Subcutaneous abdominal adipose tissue (tissue), 5 donors: ENCODE results near the gene CBFA2T3.
A peak's percentile ranks its signal among the peaks of the same experiment; 100 is the strongest.

Experiments
- H3K27ac ChIP-seq: one replicate; pipeline ENCODE4 v1.7.0; 2013; ENCODE audit warnings: low read depth, mild to moderate bottlenecking, inconsistent platforms, low read length, moderate library complexity
- H3K27me3 ChIP-seq, 5 donors: one replicate each; pipeline ENCODE4 v1.7.0; 2013; ENCODE audit warnings: low read length in 5 of 5, inconsistent platforms in 1 of 5; ENCODE audit not compliant: control insufficient read depth in 5 of 5, insufficient read depth in 4 of 5
- H3K36me3 ChIP-seq, 5 donors: one replicate each; pipeline ENCODE4 v1.7.0; 2013; ENCODE audit warnings: low read length in 5 of 5; ENCODE audit not compliant: control insufficient read depth in 5 of 5, insufficient read depth in 5 of 5
- H3K4me1 ChIP-seq, 5 donors: one replicate each; pipeline ENCODE4 v1.7.0; 2013; ENCODE audit warnings: low read length in 5 of 5, mild to moderate bottlenecking in 3 of 5, moderate library complexity in 1 of 5; ENCODE audit not compliant: control insufficient read depth in 5 of 5, insufficient read depth in 5 of 5
- H3K4me3 ChIP-seq, 5 donors: one replicate each; pipeline ENCODE4 v1.7.0; 2013; ENCODE audit warnings: low read length in 5 of 5, low read depth in 1 of 5
- H3K9ac ChIP-seq, 5 donors: one replicate each; pipeline ENCODE4 v1.7.0; 2013; ENCODE audit warnings: low read length in 5 of 5, mild to moderate bottlenecking in 4 of 5, moderate library complexity in 3 of 5
- H3K9me3 ChIP-seq, 5 donors: one replicate each; pipeline ENCODE4 v1.7.0; 2013; ENCODE audit warnings: low read length in 5 of 5; ENCODE audit not compliant: control insufficient read depth in 5 of 5
- donor health status: healthy.
- donor health status: healthy.
- donor health status: healthy.
- donor health status: healthy.
- donor health status: healthy.

CBFA2T3 gene

GRCh38 chr16:88970050-88970449 lies 7.0 kb downstream of the CBFA2T3 start:
- no peaks in the 10 kb centered on the region for H3K9me3 ChIP-seq
- H3K27me3 ChIP-seq, result peaks cover 22 to 71% (median 52%) of the 10 kb centered on the region in 5 donors
- no peak overlapping the region for H3K4me3 ChIP-seq

GRCh38 chr16:88969361-88969831 lies 7.6 kb downstream of the CBFA2T3 start:
- no peak overlapping the region for H3K9ac ChIP-seq
- peaks cover 0 to 41% (median 25%) of the 10 kb centered on the region in 5 donors for H3K4me1 ChIP-seq
- peaks cover 21 to 69% (median 48%) of the 10 kb centered on the region in 5 donors for H3K27me3 ChIP-seq
- no peaks in the 10 kb centered on the region for H3K9me3 ChIP-seq
- no peak overlapping the region for H3K27ac ChIP-seq
- no peak overlapping the region for H3K4me3 ChIP-seq
- H3K36me3 ChIP-seq, result no peaks in the 10 kb centered on the region

More at GRCh38 chr16:88970050-88970449, 7.0 kb downstream of the CBFA2T3 start:
- Histone ChIP-seq H3K27ac (no peak overlapping the region), H3K36me3 (no peaks in the 10 kb centered on the region), H3K9ac (no peak overlapping the region), H3K4me1 (peaks cover 0 to 43% (median 27%) of the 10 kb centered on the region in 5 donors)

- Histone ChIP-seq H3K9me3 (no peaks in the 10 kb centered on the region), H3K36me3 (no peaks in the 10 kb centered on the region), H3K4me1 (peaks cover 0 to 41% (median 25%) of the 10 kb centered on the region in 5 donors), H3K4me3 (no peak overlapping the region), H3K9ac (no peak overlapping the region), H3K27me3 (peaks cover 16 to 62% (median 47%) of the 10 kb centered on the region in 5 donors), H3K27ac (no peak overlapping the region)
Measured at GRCh38 chr16:88968589-88969280, 8.3 kb downstream of the CBFA2T3 start.

- Histone ChIP-seq H3K27ac (no peak overlapping the region), H3K9ac (peak overlapping the region in 1 of 5 donors; percentile 11), H3K4me1 (peaks cover 0 to 36% (median 25%) of the 10 kb centered on the region in 5 donors), H3K27me3 (peaks cover 16 to 55% (median 43%) of the 10 kb centered on the region in 5 donors), H3K9me3 (no peaks in the 10 kb centered on the region), H3K4me3 (peak overlapping the region in 1 of 5 donors; percentile 6), H3K36me3 (no peaks in the 10 kb centered on the region)
Measured at GRCh38 chr16:88967830-88968588, 9.0 kb downstream of the CBFA2T3 start.

GRCh38 chr16:88966986-88967829 lies 9.8 kb downstream of the CBFA2T3 start:
- Histone ChIP-seq H3K27me3 (peaks cover 16 to 47% (median 35%) of the 10 kb centered on the region in 5 donors), H3K4me1 (peaks cover 0 to 28% (median 18%) of the 10 kb centered on the region in 5 donors), H3K9me3 (no peaks in the 10 kb centered on the region), H3K27ac (no peak overlapping the region), H3K9ac (peak overlapping the region in 1 of 5 donors; percentile 11), H3K4me3 (no peak overlapping the region), H3K36me3 (no peaks in the 10 kb centered on the region)

- peaks cover 0 to 21% (median 16%) of the 10 kb centered on the region in 5 donors for H3K4me1 ChIP-seq
- no peak overlapping the region for H3K27ac ChIP-seq
- no peak overlapping the region for H3K9ac ChIP-seq
- no peak overlapping the region for H3K4me3 ChIP-seq
- H3K36me3 ChIP-seq, result no peaks in the 10 kb centered on the region
- peaks cover 16 to 44% (median 33%) of the 10 kb centered on the region in 5 donors for H3K27me3 ChIP-seq
- H3K9me3 ChIP-seq, result no peaks in the 10 kb centered on the region
Measured at GRCh38 chr16:88965826-88966480, 11.1 kb downstream of the CBFA2T3 start.

GRCh38 chr16:88965411-88965810 lies 11.6 kb downstream of the CBFA2T3 start:
- Histone ChIP-seq H3K9ac (no peak overlapping the region), H3K36me3 (no peaks in the 10 kb centered on the region), H3K9me3 (peaks cover 0 to 4% (median 2%) of the 10 kb centered on the region in 5 donors), H3K4me3 (no peak overlapping the region), H3K27ac (no peak overlapping the region), H3K4me1 (peaks cover 0 to 21% (median 16%) of the 10 kb centered on the region in 5 donors), H3K27me3 (peaks cover 13 to 40% (median 30%) of the 10 kb centered on the region in 5 donors)

- no peak overlapping the region for H3K4me3 ChIP-seq
- peaks cover 0 to 5% (median 4%) of the 10 kb centered on the region in 5 donors for H3K9me3 ChIP-seq
- peaks cover 6 to 32% (median 25%) of the 10 kb centered on the region in 5 donors for H3K27me3 ChIP-seq
- H3K36me3 ChIP-seq, result no peaks in the 10 kb centered on the region
- no peak overlapping the region for H3K27ac ChIP-seq
- peaks cover 0 to 21% (median 16%) of the 10 kb centered on the region in 5 donors for H3K4me1 ChIP-seq
- no peak overlapping the region for H3K9ac ChIP-seq
Measured at GRCh38 chr16:88964636-88965035, 12.4 kb downstream of the CBFA2T3 start.

- Histone ChIP-seq H3K9ac (no peak overlapping the region), H3K27me3 (peaks cover 5 to 30% (median 19%) of the 10 kb centered on the region in 5 donors), H3K4me1 (peaks cover 0 to 22% (median 15%) of the 10 kb centered on the region in 5 donors), H3K4me3 (no peak overlapping the region), H3K36me3 (no peaks in the 10 kb centered on the region), H3K9me3 (peaks cover 0 to 5% (median 4%) of the 10 kb centered on the region in 5 donors), H3K27ac (no peak overlapping the region)
Measured at GRCh38 chr16:88963583-88963982, 13.4 kb downstream of the CBFA2T3 start.
